HS-5 (cell line): ENCODE data around the gene KRT17.

ENCODE experiments used
- DNase-seq: peaks from one replicate; pipeline ENCODE4 v3.0.0-alpha.2; 2012; ENCODE audit warnings: low read depth

Gene KRT17

GRCh38 chr17:41624208-41625101 lies at the start of gene KRT17:
Gene KRT17, minus strand, starts transcription at chr17:41624575. Its CDS starts 66 bp downstream, at chr17:41624509.
- no peak for DNase-seq

GRCh38 chr17:41672153-41672552 lies 47.8 kb upstream of the KRT17 start:
- no peak for DNase-seq

GRCh38 chr17:41667280-41668041 lies 43.1 kb upstream of the KRT17 start:
- DNase-seq = no peak

- DNase-seq = no peak
These were observed 42.4 kb upstream of the KRT17 start for GRCh38 chr17:41666708-41667279.

GRCh38 chr17:41666237-41666641 lies 41.9 kb upstream of the KRT17 start:
- DNase-seq = no peak

GRCh38 chr17:41665566-41666236 lies 41.3 kb upstream of the KRT17 start:
- no peak for DNase-seq

GRCh38 chr17:41664587-41665565 lies 40.5 kb upstream of the KRT17 start:
- DNase-seq = no peak

- DNase-seq = no peak
These were observed 39.7 kb upstream of the KRT17 start for GRCh38 chr17:41664172-41664457.

GRCh38 chr17:41663451-41664171 lies 39.2 kb upstream of the KRT17 start:
- no peak for DNase-seq

GRCh38 chr17:41660221-41660711 lies 35.9 kb upstream of the KRT17 start:
- no peak for DNase-seq

GRCh38 chr17:41659427-41660212 lies 35.2 kb upstream of the KRT17 start:
- DNase-seq = no peak

GRCh38 chr17:41658846-41659245 lies 34.5 kb upstream of the KRT17 start:
- DNase-seq = no peak

- no peak for DNase-seq
These were observed 33.6 kb upstream of the KRT17 start for GRCh38 chr17:41657936-41658335.

- no peak for DNase-seq
These were observed 32.9 kb upstream of the KRT17 start for GRCh38 chr17:41657176-41657754.

- DNase-seq = no peak
These were observed 32.1 kb upstream of the KRT17 start for GRCh38 chr17:41656249-41657023.

- DNase-seq = no peak
These were observed 31.3 kb upstream of the KRT17 start for GRCh38 chr17:41655611-41656111.

GRCh38 chr17:41654678-41655607 lies 30.6 kb upstream of the KRT17 start:
- DNase-seq = no peak
